ENCODE results near the gene AATK. TPM values are rescaled to one million over a fixed set of nuclear protein-coding genes. Genes with fewer than 3 reads are reported as not detected.

AATK gene
- total RNA-seq (5.7 and 6.7 TPM in 2 replicates), polyA plus RNA-seq (5.4 and 6.3 TPM in 2 replicates)

- no peaks in the 10 kb centered on the region for H3K9me2 ChIP-seq (replicated peaks; ENCODE audit: insufficient read depth)
- peak within 1 kb of the TSS; percentile 81 for H2AFZ ChIP-seq
- H3K9me3 ChIP-seq (ENCODE audit: low read depth): no peaks in the 10 kb centered on the region
- H3K4me1 ChIP-seq (ENCODE audit: insufficient read depth): peaks cover 20% of the 10 kb centered on the region
- TF ChIP-seq EZH2phosphoT487 (IDR thresholded peaks at IDR 0.05; ENCODE audit: low read depth, severe bottlenecking, unreplicated experiment) (no peak), EZH2 (IDR thresholded peaks at IDR 0.05; ENCODE audit: borderline replicate concordance) (no peak), CTCF (IDR thresholded peaks at IDR 0.05; ENCODE audit: poor library complexity) (no peak)
- WGBS (ENCODE audit: low lambda C conversion rate, missing lambda C conversion rate): 0% methylated on average over 13 of the region's 62 CpGs
- H3K4me3 ChIP-seq: peak within 1 kb of the TSS; percentile 30
- no peaks in the 10 kb centered on the region for H4K20me1 ChIP-seq (ENCODE audit: insufficient read depth, poor library complexity, severe bottlenecking)
- H3K4me2 ChIP-seq: peak within 1 kb of the TSS; percentile 94
- peaks cover 2% of the 10 kb centered on the region for H3K79me2 ChIP-seq
- H3K36me3 ChIP-seq (replicated peaks; ENCODE audit: insufficient read depth, low read depth): no peaks in the 10 kb centered on the region
- peak within 1 kb of the TSS; percentile 79 for H3K27ac ChIP-seq
- no peaks in the 10 kb centered on the region for H3K27me3 ChIP-seq
- peak; percentile 53 for DNase-seq (ENCODE audit: low spot score)
These were observed at the start of gene AATK for GRCh38 chr17:81166033-81166492. TSS of gene AATK (minus strand) at chr17:81166221. CDS start at chr17:81165992, 229 bp downstream.

- Histone ChIP-seq H3K4me3 (no peak overlapping the region), H3K79me2 (no peaks in the 10 kb centered on the region), H3K9me3 (ENCODE audit: low read depth) (no peaks in the 10 kb centered on the region), H2AFZ (no peak overlapping the region), H3K4me2 (no peak overlapping the region), H4K20me1 (ENCODE audit: insufficient read depth, poor library complexity, severe bottlenecking) (no peaks in the 10 kb centered on the region), H3K27ac (no peak overlapping the region), H3K4me1 (ENCODE audit: insufficient read depth) (no peaks in the 10 kb centered on the region), H3K27me3 (no peaks in the 10 kb centered on the region), H3K36me3 (replicated peaks; ENCODE audit: insufficient read depth, low read depth) (no peaks in the 10 kb centered on the region), H3K9me2 (replicated peaks; ENCODE audit: insufficient read depth) (no peaks in the 10 kb centered on the region)
- DNase-seq (ENCODE audit: low spot score): no peak
- 98% methylated on average over 8 of the region's 8 CpGs for whole genome bisulfite sequencing (ENCODE audit: low lambda C conversion rate, missing lambda C conversion rate)
- TF ChIP-seq EZH2 (IDR thresholded peaks at IDR 0.05; ENCODE audit: borderline replicate concordance): no peak
- TF ChIP-seq CTCF (IDR thresholded peaks at IDR 0.05; ENCODE audit: poor library complexity): no peak
- no peak for TF ChIP-seq EZH2phosphoT487 (IDR thresholded peaks at IDR 0.05; ENCODE audit: low read depth, severe bottlenecking, unreplicated experiment)
These were observed 48.0 kb upstream of the AATK start for GRCh38 chr17:81213978-81214377.

GRCh38 chr17:81212365-81212764 lies 46.3 kb upstream of the AATK start:
- no peak for DNase-seq (ENCODE audit: low spot score)
- 88% methylated on average over 9 of the region's 9 CpGs for WGBS (ENCODE audit: low lambda C conversion rate, missing lambda C conversion rate)
- no peaks in the 10 kb centered on the region for H3K27me3 ChIP-seq
- H3K4me2 ChIP-seq: no peak overlapping the region
- H2AFZ ChIP-seq: no peak overlapping the region
- no peak overlapping the region for H3K27ac ChIP-seq
- TF ChIP-seq EZH2 (IDR thresholded peaks at IDR 0.05; ENCODE audit: borderline replicate concordance): no peak
- H3K4me1 ChIP-seq (ENCODE audit: insufficient read depth): no peaks in the 10 kb centered on the region
- H3K9me2 ChIP-seq (replicated peaks; ENCODE audit: insufficient read depth): no peaks in the 10 kb centered on the region
- H3K79me2 ChIP-seq: no peaks in the 10 kb centered on the region
- H3K36me3 ChIP-seq (replicated peaks; ENCODE audit: insufficient read depth, low read depth): no peaks in the 10 kb centered on the region
- no peak overlapping the region for H3K4me3 ChIP-seq
- no peaks in the 10 kb centered on the region for H4K20me1 ChIP-seq (ENCODE audit: insufficient read depth, poor library complexity, severe bottlenecking)
- no peaks in the 10 kb centered on the region for H3K9me3 ChIP-seq (ENCODE audit: low read depth)

GRCh38 chr17:81210868-81211267 lies 44.8 kb upstream of the AATK start:
- Histone ChIP-seq H2AFZ (no peak overlapping the region), H3K27ac (no peak overlapping the region), H4K20me1 (ENCODE audit: insufficient read depth, poor library complexity, severe bottlenecking) (no peaks in the 10 kb centered on the region), H3K4me2 (no peak overlapping the region), H3K9me2 (replicated peaks; ENCODE audit: insufficient read depth) (no peaks in the 10 kb centered on the region), H3K4me3 (no peak overlapping the region), H3K79me2 (no peaks in the 10 kb centered on the region), H3K4me1 (ENCODE audit: insufficient read depth) (no peaks in the 10 kb centered on the region), H3K36me3 (replicated peaks; ENCODE audit: insufficient read depth, low read depth) (no peaks in the 10 kb centered on the region), H3K9me3 (ENCODE audit: low read depth) (no peaks in the 10 kb centered on the region), H3K27me3 (no peaks in the 10 kb centered on the region)
- 84% methylated on average over 14 of the region's 14 CpGs for WGBS (ENCODE audit: low lambda C conversion rate, missing lambda C conversion rate)
- no peak for DNase-seq (ENCODE audit: low spot score)
- TF ChIP-seq EZH2 (IDR thresholded peaks at IDR 0.05; ENCODE audit: borderline replicate concordance): no peak
- no peak for TF ChIP-seq CTCF (IDR thresholded peaks at IDR 0.05; ENCODE audit: poor library complexity)
- no peak for TF ChIP-seq EZH2phosphoT487 (IDR thresholded peaks at IDR 0.05; ENCODE audit: low read depth, severe bottlenecking, unreplicated experiment)

All from hepatocyte (in vitro differentiated cells).